GM12872 (cell line): Measurements from ENCODE around the gene QPCT.

Experiments
- CTCF ChIP-seq: IDR thresholded peaks from 3 replicates; pipeline ENCODE4 v1.5.1; 2011; ENCODE audit warnings: low read depth, mild to moderate bottlenecking, low read length, moderate library complexity; ENCODE audit not compliant: insufficient read depth

Gene QPCT

GRCh38 chr2:37321029-37321682 lies 23.3 kb upstream of the QPCT start:
- TF ChIP-seq CTCF, result no peak

GRCh38 chr2:37322368-37322767 lies 22.1 kb upstream of the QPCT start:
- TF ChIP-seq CTCF, result no peak

- no peak for TF ChIP-seq CTCF
Observed at GRCh38 chr2:37323176-37323780, 21.2 kb upstream of the QPCT start.

DNA sequence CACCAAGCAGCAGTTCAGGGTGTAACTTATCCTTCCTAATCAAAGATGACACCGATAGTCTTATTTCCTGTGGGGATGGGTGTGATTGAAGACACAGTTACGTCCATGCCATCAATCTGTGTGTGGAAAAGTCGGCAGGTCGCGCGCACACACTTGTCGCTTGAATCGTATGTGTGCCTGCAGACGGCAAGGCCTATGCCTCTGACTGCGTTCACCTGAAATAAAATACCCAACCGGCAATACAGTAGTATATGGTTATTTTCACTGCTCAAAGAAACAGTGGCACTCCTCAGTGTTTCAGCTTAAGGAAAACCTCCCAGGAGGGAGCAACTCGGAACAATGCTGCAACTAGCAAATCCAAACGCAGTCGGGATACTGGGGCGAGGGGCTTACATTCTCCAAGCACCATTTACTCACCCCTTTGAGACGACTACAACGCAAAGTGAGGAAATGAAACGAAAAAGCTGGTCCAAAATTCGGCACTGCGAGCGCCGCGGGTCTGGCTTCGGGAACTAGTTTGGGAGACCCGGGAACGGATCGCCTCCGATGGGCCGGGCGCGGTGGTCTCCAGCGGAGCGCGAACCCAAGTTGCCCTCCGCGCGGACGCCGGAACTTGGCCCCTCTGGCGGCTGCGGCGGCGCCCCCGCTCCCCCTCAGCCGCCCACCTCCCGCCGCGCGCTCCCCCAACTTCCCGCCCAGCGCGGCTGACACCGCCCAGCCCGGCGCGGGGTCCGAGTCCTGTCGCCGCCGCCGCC lies 20.5 kb upstream of the QPCT start:
- no peak for TF ChIP-seq CTCF

DNA sequence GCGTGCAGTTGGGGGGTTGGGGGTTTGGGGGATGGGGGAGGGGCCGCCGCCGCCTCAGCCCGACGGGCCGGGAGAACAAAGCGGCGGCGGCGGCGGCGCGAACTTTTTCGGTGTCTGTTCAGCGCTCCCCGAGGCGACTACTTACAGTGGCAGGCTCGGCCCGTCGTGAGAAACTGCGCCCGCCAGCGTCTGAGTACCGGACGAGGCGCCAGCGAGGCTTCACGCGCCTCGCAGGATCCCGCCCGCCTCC lies 20.0 kb upstream of the QPCT start:
- 0 out of 3 replicates have a peak, but pooled peaks have one; percentile 1 for TF ChIP-seq CTCF

DNA sequence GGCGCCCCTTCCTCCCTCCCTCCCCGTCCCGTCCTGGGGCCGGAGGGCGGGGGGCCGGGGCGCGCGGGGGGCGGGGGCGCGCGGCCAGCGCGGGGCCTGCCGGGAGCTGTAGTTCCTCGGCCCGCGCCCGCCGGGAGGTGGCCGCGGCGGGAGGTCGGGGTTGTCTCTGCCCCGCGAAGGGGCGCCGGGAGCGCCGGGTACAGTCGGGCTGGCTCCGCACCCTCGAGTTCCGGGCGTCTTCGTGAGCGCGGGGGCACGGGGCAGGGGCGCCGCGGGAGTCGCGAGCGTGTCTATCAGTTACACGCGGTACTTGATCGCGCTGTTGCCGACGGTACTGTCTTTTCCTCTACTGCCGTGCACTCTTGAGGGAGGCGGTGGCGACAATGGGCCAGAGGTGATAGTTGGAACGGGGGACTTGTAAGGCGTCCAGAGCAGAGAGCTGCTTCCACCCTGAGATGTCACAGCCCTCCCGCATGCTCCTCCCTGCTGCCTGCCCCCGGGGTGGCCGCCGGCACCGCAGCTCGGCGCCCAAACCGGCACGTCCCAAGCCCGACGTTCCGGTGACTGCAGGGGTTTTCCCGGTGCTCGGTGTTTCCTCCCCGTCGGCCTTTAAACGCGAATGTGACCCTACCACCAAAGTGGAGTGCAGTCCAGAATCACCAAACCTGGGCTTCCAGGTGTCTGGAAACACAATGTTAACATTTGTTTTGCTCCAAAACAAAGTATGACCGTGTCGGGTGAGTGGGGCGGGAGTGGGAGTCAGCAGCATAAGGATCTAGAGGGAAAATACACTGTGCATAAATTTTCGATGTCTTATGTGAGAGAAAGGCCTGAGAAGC lies 19.4 kb upstream of the QPCT start, which contains the start of gene PRKD3:
Gene PRKD3, minus strand, starts transcription at position 48 of the 839 bp plus-strand sequence. CDS start 8,309 bp downstream, outside the sequence.
- no peak for TF ChIP-seq CTCF

DNA sequence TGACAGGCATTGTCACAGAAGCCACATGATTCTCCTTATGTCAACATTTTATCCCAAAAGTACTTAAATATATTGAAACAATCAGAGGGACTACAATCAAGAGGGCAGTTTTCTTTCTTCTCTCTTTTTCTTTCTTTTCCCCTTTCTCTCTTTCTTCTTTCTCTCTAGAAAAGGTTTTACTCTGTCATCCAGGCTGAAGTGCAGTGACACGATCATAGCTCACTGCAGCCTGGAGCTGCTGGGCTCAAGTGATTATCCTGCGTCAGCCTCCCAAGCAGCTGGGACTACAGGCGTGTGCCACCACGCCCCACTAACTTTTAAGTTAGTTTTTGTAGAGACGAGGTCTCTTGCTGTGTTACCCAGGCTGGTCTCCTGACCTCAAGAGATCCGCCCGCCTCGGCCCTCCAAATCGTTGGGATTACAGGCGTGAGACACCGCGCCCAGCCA lies 18.8 kb upstream of the QPCT start:
- no peak for TF ChIP-seq CTCF
